ENCODE data around the gene ARHGEF28.

ARHGEF28 gene

GRCh38 chr5:73743161-73743560 lies 117.2 kb downstream of the ARHGEF28 start:
- FAIRE-seq, result no peak

GRCh38 chr5:73745836-73746235 lies 119.8 kb downstream of the ARHGEF28 start:
- no peak for FAIRE-seq

- FAIRE-seq, result no peak
Measured at GRCh38 chr5:73746608-73747007, 120.6 kb downstream of the ARHGEF28 start.

- FAIRE-seq, result no peak
Measured at GRCh38 chr5:73747696-73748380, 121.8 kb downstream of the ARHGEF28 start.

GRCh38 chr5:73748510-73749400 lies 122.8 kb downstream of the ARHGEF28 start:
- no peak for FAIRE-seq

GRCh38 chr5:73749485-73750270 lies 123.7 kb downstream of the ARHGEF28 start:
- no peak for FAIRE-seq

- FAIRE-seq, result no peak
Measured at GRCh38 chr5:73751254-73751914, 125.4 kb downstream of the ARHGEF28 start.

GRCh38 chr5:73754254-73754653 lies 128.3 kb downstream of the ARHGEF28 start:
- FAIRE-seq, result no peak

- no peak for FAIRE-seq
Measured at GRCh38 chr5:73757416-73757815, 131.4 kb downstream of the ARHGEF28 start.

GRCh38 chr5:73759771-73760170 lies 133.8 kb downstream of the ARHGEF28 start:
- FAIRE-seq, result no peak

- FAIRE-seq, result no peak
Measured at GRCh38 chr5:73763300-73764032, 137.5 kb downstream of the ARHGEF28 start.

- FAIRE-seq, result no peak
Measured at GRCh38 chr5:73764586-73764985, 138.6 kb downstream of the ARHGEF28 start.

- FAIRE-seq, result no peak
Measured at GRCh38 chr5:73764996-73765395, 139.0 kb downstream of the ARHGEF28 start.

GRCh38 chr5:73766902-73767301 lies 140.9 kb downstream of the ARHGEF28 start:
- FAIRE-seq, result no peak

- no peak for FAIRE-seq
Measured at GRCh38 chr5:73770172-73771025, 144.4 kb downstream of the ARHGEF28 start.

- FAIRE-seq, result no peak
Measured at GRCh38 chr5:73774924-73775323, 148.9 kb downstream of the ARHGEF28 start.

GRCh38 chr5:73776405-73776804 lies 150.4 kb downstream of the ARHGEF28 start:
- FAIRE-seq, result no peak

- no peak for FAIRE-seq
Measured at GRCh38 chr5:73777192-73777591, 151.2 kb downstream of the ARHGEF28 start.

- FAIRE-seq, result no peak
Measured at GRCh38 chr5:73780302-73781080, 154.5 kb downstream of the ARHGEF28 start.

- no peak for FAIRE-seq
Measured at GRCh38 chr5:73781107-73781768, 155.2 kb downstream of the ARHGEF28 start.

Measured in A204.1 (cell line).